ENCODE measurements around the gene SPRYD3. TPM values are rescaled to one million over a fixed set of nuclear protein-coding genes. Genes with fewer than 3 reads are reported as not detected.
A peak's percentile ranks its signal among the peaks of the same experiment; 100 is the strongest.

Gene SPRYD3
- total RNA-seq, 4 donors from 2014 or later, result 79.7 to 125 (median 99.1) TPM

DNA sequence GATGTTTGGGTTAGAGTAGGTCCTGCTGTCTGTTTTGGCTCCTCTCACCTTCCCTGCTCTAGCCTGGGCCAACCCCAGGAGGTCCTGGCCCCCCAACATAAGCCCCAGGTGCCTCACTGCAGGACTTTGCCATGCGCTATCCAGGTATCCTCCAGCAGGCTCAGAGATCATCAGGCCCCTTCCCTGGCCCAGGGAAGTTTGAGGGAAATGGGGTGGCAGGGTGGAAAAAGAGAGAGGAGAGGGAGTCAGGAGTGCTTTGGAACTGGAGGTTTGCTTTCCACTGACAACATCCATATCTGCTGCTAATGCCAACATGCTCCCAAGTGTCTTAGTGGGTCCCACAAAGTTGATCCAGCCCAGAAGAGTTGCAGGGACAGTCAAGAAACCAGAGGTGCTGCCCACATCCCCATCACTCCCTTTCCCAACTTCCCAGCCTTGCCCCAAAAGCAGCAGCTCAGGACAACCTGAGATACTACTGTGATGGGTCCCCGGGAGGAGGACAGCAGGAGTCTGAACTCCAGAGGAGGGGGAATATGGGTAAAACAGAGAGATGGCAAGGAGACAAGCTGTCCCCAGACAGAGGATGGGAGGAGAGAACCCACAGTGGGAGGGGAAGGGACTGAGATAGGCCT lies 28.6 kb downstream of the SPRYD3 start:
- intact Hi-C loops (cut with DNase I), result no loop called here
- TF ChIP-seq EP300 (IDR thresholded peaks at IDR 0.05) (no peak), POLR2A (IDR thresholded peaks at IDR 0.05; ENCODE audit: low read depth) (no peak), POLR2AphosphoS5 (IDR thresholded peaks at IDR 0.05) (no peak)
- TF ChIP-seq, protein P1, sequence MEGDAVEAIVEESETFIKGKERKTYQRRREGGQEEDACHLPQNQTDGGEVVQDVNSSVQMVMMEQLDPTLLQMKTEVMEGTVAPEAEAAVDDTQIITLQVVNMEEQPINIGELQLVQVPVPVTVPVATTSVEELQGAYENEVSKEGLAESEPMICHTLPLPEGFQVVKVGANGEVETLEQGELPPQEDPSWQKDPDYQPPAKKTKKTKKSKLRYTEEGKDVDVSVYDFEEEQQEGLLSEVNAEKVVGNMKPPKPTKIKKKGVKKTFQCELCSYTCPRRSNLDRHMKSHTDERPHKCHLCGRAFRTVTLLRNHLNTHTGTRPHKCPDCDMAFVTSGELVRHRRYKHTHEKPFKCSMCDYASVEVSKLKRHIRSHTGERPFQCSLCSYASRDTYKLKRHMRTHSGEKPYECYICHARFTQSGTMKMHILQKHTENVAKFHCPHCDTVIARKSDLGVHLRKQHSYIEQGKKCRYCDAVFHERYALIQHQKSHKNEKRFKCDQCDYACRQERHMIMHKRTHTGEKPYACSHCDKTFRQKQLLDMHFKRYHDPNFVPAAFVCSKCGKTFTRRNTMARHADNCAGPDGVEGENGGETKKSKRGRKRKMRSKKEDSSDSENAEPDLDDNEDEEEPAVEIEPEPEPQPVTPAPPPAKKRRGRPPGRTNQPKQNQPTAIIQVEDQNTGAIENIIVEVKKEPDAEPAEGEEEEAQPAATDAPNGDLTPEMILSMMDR (IDR thresholded peaks at IDR 0.05), result no peak

DNA sequence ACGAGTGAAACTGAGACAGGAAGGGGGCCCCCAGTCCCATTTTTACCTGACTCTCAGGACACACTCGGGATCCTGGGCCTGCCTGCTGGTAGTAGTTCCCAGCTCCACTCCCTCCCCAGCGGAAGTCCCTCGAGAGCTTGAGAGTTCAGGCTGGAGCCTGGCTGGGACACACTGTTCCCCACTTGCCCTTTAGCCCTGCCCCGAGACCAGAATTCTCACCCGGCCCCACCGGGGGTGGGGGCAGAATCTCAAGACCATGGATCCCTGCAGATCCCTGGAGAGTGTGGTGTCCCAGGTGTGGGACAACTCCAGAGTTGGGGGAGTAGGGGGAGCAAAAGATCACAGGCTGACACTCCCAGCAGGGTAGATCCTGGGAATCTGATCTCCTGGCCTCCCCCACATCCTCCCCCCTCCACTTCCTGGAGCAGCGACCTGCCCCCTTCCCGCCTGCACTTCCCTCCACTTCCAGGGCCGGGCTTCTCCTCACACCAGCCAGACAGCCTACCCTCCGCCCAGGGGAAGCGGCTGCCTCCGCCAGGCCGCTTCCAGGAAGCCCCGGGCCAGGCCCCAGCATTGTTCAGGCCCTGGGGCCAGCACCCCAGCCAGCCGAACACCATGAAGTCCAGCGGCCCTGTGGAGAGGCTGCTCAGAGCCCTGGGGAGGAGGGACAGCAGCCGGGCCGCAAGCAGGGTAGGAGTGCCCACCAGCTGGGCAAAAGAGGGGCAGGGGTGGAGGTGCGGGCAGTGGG lies 29.4 kb downstream of the SPRYD3 start, which contains the start of gene TNS2:
Gene TNS2 (plus strand): TSS at position 495 of the 748 bp plus-strand sequence. CDS start 121 bp downstream, at position 616.
- peaks cover 70 to 91% (median 89%) of the 10 kb centered on the region in 4 donors for H3K4me1 ChIP-seq
- H3K27ac ChIP-seq (replicated peaks in 1 of 4), result peak within 1 kb of the TSS; percentile 97 to 99 (median 98)
- peak; percentile 96 for DNase-seq (ENCODE audit: extremely low spot score)
- peaks cover 0 to 25% (median 7%) of the 10 kb centered on the region in 4 donors for H3K36me3 ChIP-seq
- peak within 1 kb of the TSS; percentile 76 to 82 (median 79) for H3K4me3 ChIP-seq
- WGBS, result 18% methylated on average over 11 of the region's 20 CpGs
- H3K9me3 ChIP-seq, result no peaks in the 10 kb centered on the region
- peak in 1 of 2 donors; percentile 71 for TF ChIP-seq POLR2AphosphoS5 (IDR thresholded peaks at IDR 0.05)
- TF ChIP-seq POLR2A (IDR thresholded peaks at IDR 0.05; ENCODE audit: low read depth), result peak; percentile 83
- TF ChIP-seq EP300 (IDR thresholded peaks at IDR 0.05), result no peak
- TF ChIP-seq, protein P1 (IDR thresholded peaks at IDR 0.05), result no peak
- intact Hi-C loops (cut with DNase I), result no loop called here
- H3K27me3 ChIP-seq, result no peaks in the 10 kb centered on the region

More for the DNA sequence above, 28.6 kb downstream of the SPRYD3 start:
- H3K4me1 ChIP-seq, result peaks cover 71 to 90% (median 89%) of the 10 kb centered on the region in 4 donors
- WGBS, result 33% methylated on average over 2 of the region's 2 CpGs
- H3K4me3 ChIP-seq, result peak overlapping the region; percentile 76 to 82 (median 79)
- peak overlapping the region; percentile 97 to 99 (median 98) for H3K27ac ChIP-seq (replicated peaks in 1 of 4)
- H3K27me3 ChIP-seq, result no peaks in the 10 kb centered on the region
- H3K9me3 ChIP-seq, result no peaks in the 10 kb centered on the region
- no peak for DNase-seq (ENCODE audit: extremely low spot score)
- H3K36me3 ChIP-seq, result peaks cover 2 to 33% (median 13%) of the 10 kb centered on the region in 4 donors

DNA sequence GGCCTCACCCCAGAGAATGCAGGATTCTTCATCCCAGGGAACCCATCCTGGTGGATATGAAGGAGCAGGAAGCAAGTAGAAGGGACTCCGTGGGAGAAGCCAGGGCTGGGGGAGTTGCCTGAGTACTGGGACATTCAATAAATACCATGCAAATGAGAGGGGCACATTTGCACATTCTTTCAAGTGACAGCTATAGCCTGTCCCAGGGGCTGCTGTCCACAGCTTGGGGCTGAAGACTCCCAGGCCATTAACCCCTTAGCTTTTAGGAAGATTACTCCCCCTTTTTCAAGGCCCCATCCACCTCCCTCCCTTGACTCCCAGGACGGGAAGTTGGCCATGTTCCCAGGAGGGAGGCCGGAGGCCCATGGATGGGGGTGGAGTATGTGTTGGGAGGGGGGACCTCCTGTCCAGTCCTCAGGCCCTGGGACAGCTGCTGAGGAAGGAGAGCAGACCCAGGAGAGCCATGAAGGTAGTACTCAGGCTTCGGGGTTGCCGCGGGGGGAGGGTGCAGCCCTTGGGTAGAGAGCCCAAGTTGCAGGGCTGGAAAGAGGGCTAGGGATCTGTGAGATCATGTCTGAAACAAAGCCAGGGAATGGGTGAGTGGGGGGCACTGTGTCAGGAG lies 30.3 kb downstream of the SPRYD3 start:
- Histone ChIP-seq H3K4me3 (peak overlapping the region; percentile 76 to 82 (median 79)), H3K27me3 (no peaks in the 10 kb centered on the region), H3K4me1 (peaks cover 70 to 92% (median 89%) of the 10 kb centered on the region in 4 donors), H3K27ac (replicated peaks in 1 of 4) (peak overlapping the region; percentile 97 to 99 (median 98)), H3K36me3 (peaks cover 0 to 17% (median 6%) of the 10 kb centered on the region in 4 donors), H3K9me3 (no peaks in the 10 kb centered on the region)
- DNase-seq (ENCODE audit: extremely low spot score), result peak; percentile 95
- TF ChIP-seq POLR2A (IDR thresholded peaks at IDR 0.05; ENCODE audit: low read depth) (peak; percentile 17), POLR2AphosphoS5 (IDR thresholded peaks at IDR 0.05) (peak in 1 of 2 donors; percentile 73), EP300 (IDR thresholded peaks at IDR 0.05) (no peak)
- TF ChIP-seq, protein P1 (IDR thresholded peaks at IDR 0.05), result no peak
- 15% methylated on average over 6 of the region's 6 CpGs for WGBS
- intact Hi-C loops (cut with DNase I), result no loop called here

DNA sequence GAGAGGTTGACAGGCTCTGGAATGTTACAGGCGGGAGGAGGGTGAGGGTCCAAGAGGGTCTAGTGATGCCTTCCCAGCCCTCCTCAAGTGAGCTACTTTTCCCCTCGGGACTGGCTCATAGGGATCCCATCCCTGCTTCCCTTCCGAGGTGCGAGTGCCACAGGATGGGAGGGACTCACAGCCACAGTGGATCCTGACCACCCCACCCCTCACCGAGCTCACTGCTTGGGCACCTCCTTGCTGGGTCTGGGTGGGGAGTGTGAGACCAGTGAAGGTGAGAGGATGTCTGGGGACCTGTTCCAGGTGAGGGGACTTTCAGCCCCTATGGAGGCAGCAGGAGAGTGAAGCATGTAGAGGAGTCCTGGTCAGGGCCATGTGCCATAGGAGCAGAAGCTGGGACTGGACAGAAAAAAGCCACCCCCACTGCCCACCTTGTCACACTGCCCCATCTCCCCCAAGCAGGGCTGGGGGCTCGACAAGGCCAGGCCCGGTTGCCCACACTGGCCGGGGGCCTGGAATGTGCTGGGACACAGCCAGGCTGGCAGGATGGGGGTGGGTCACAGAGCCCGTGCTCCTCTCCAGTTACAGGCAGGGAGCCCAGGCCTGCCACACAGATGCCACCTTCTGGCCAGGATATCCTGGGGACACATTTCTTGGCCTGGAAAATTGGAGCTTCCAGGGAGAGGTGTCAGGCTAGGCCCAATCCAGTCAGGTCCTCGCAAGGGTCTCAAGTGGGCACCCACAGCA lies 31.0 kb downstream of the SPRYD3 start:
- Histone ChIP-seq H3K4me1 (peaks cover 69 to 92% (median 89%) of the 10 kb centered on the region in 4 donors), H3K27ac (replicated peaks in 1 of 4) (peak overlapping the region; percentile 97 to 99 (median 98)), H3K27me3 (no peaks in the 10 kb centered on the region), H3K9me3 (no peaks in the 10 kb centered on the region), H3K4me3 (peak overlapping the region; percentile 76 to 82 (median 79)), H3K36me3 (peaks cover 0 to 11% (median 4%) of the 10 kb centered on the region in 4 donors)
- TF ChIP-seq POLR2AphosphoS5 (IDR thresholded peaks at IDR 0.05), result peak in 1 of 2 donors; percentile 16
- TF ChIP-seq, protein P1 (IDR thresholded peaks at IDR 0.05), result peak in 1 of 3 experiments; percentile 5
- no peak for TF ChIP-seq POLR2A (IDR thresholded peaks at IDR 0.05; ENCODE audit: low read depth)
- TF ChIP-seq EP300 (IDR thresholded peaks at IDR 0.05), result no peak
- 24% methylated on average over 5 of the region's 10 CpGs for WGBS
- DNase-seq (ENCODE audit: extremely low spot score), result no peak
- intact Hi-C loops (cut with DNase I), result no loop called here

Measured in esophagus muscularis mucosa (tissue), 4 donors.